Trophoblast cell (in vitro differentiated cells and primary cell): ENCODE measurements around the gene UBL4A.

Experiments
- DNase-seq, 2 donors: peaks; one replicate each; pipeline ENCODE4 v3.0.0-alpha.2; 2016
- H2AFZ ChIP-seq: 2 replicates; pipeline ENCODE4 v1.6.1; 2013; ENCODE audit warnings: low read length, moderate library complexity, mild to moderate bottlenecking; ENCODE audit not compliant: insufficient read depth, poor library complexity
- H2AK5ac ChIP-seq: 2 replicates; pipeline ENCODE4 v1.6.1; 2013; ENCODE audit warnings: mild to moderate bottlenecking, low read length
- H2BK120ac ChIP-seq: 2 replicates; pipeline ENCODE4 v1.6.1; 2013; ENCODE audit warnings: low read length, mild to moderate bottlenecking, moderate library complexity; ENCODE audit not compliant: insufficient read depth, poor library complexity
- H2BK12ac ChIP-seq: 2 replicates; pipeline ENCODE4 v1.6.1; 2013; ENCODE audit warnings: mild to moderate bottlenecking, low read length, moderate library complexity
- H2BK5ac ChIP-seq: 2 replicates; pipeline ENCODE4 v1.6.1; 2013; ENCODE audit warnings: low read length, low read depth, moderate library complexity, mild to moderate bottlenecking; ENCODE audit not compliant: poor library complexity
- H3K14ac ChIP-seq: 2 replicates; pipeline ENCODE4 v1.6.1; 2013; ENCODE audit warnings: mild to moderate bottlenecking, low read length
- H3K18ac ChIP-seq: 2 replicates; pipeline ENCODE4 v1.6.1; 2013; ENCODE audit warnings: mild to moderate bottlenecking, low read length
- H3K23ac ChIP-seq: 2 replicates; pipeline ENCODE4 v1.6.1; 2013; ENCODE audit warnings: low read length
- H3K27ac ChIP-seq: 2 replicates; pipeline ENCODE4 v1.5.1; 2013; ENCODE audit warnings: low read depth, mild to moderate bottlenecking, inconsistent platforms, low read length, moderate library complexity
- H3K27me3 ChIP-seq: 2 replicates; pipeline ENCODE4 v1.6.1; 2013; ENCODE audit warnings: inconsistent platforms, mild to moderate bottlenecking, low read length, moderate library complexity; ENCODE audit not compliant: insufficient read depth
- H3K36me3 ChIP-seq, 2 experiments: 1 replicate in 1 of 2; 2 replicates in 1 of 2; pipeline ENCODE4 v1.6.1; 2013; ENCODE audit warnings: low read length in 2 of 2, mild to moderate bottlenecking in 2 of 2, moderate library complexity in 1 of 2; ENCODE audit not compliant: insufficient read depth in 2 of 2, control insufficient read depth in 1 of 2
- H3K4ac ChIP-seq: 2 replicates; pipeline ENCODE4 v1.6.1; 2013; ENCODE audit warnings: low read depth, mild to moderate bottlenecking, low read length, moderate library complexity
- H3K4me1 ChIP-seq, 2 experiments: 1 replicate in 1 of 2; 2 replicates in 1 of 2; pipeline ENCODE4 v1.6.1; 2013; ENCODE audit warnings: low read length in 2 of 2, mild to moderate bottlenecking in 2 of 2, moderate library complexity in 1 of 2; ENCODE audit not compliant: insufficient read depth in 2 of 2, control insufficient read depth in 1 of 2
- H3K4me2 ChIP-seq: 2 replicates; pipeline ENCODE4 v1.6.1; 2013; ENCODE audit warnings: inconsistent platforms, mild to moderate bottlenecking, low read length, moderate library complexity
- H3K4me3 ChIP-seq: 2 replicates; pipeline ENCODE4 v1.5.1; 2013; ENCODE audit warnings: mild to moderate bottlenecking, low read depth, low read length, inconsistent platforms
- H3K79me1 ChIP-seq: one replicate; pipeline ENCODE4 v1.6.1; 2013; ENCODE audit warnings: low read length
- H3K79me2 ChIP-seq: 2 replicates; pipeline ENCODE4 v1.6.1; 2013; ENCODE audit warnings: low read length, mild to moderate bottlenecking; ENCODE audit not compliant: control insufficient read depth, insufficient read depth, poor library complexity
- H3K9ac ChIP-seq: 2 replicates; pipeline ENCODE4 v1.6.1; 2013; ENCODE audit warnings: mild to moderate bottlenecking, low read length
- H3K9me3 ChIP-seq: 2 replicates; pipeline ENCODE4 v1.6.1; 2013; ENCODE audit warnings: low read depth, mild to moderate bottlenecking, control low read depth, inconsistent platforms, low read length; ENCODE audit not compliant: insufficient read depth
- H4K12ac ChIP-seq: 2 replicates; pipeline ENCODE4 v1.6.1; 2013; ENCODE audit warnings: low read depth, mild to moderate bottlenecking, low read length, moderate library complexity
- H4K8ac ChIP-seq: 2 replicates; pipeline ENCODE4 v1.6.1; 2013; ENCODE audit warnings: low read depth, mild to moderate bottlenecking, low read length, moderate library complexity
- H4K91ac ChIP-seq: one replicate; pipeline ENCODE4 v1.6.1; 2013; ENCODE audit warnings: low read depth, mild to moderate bottlenecking, low read length, moderate library complexity
- WGBS: extraction: QIAGEN DNeasy Blood & Tissue Kit; methylation state at CpG from one replicate; pipeline ENCODE4 v1.1.7; 2013; ENCODE audit warnings: missing lambda C conversion rate; ENCODE audit not compliant: insufficient read length, insufficient coverage; ENCODE audit errors: extremely low coverage; 5-methylcytosine and 5-hydroxymethylcytosine counted together

The UBL4A gene

GRCh38 chrX:154443479-154443910, 42.9 kb downstream of the UBL4A start:
- H3K4me1 ChIP-seq: peaks cover 9 to 14% of the 10 kb centered on the region in 2 experiments
- H3K23ac ChIP-seq: no peak overlapping the region
- H2BK120ac ChIP-seq: peak overlapping the region; percentile 70
- H4K12ac ChIP-seq: peak overlapping the region; percentile 86
- DNase-seq: peak; percentile 40 to 60
- H3K79me1 ChIP-seq: peaks cover 13% of the 10 kb centered on the region
- no peak overlapping the region for H3K18ac ChIP-seq
- H2BK12ac ChIP-seq: no peak overlapping the region
- peak overlapping the region; percentile 50 for H3K4me2 ChIP-seq
- WGBS: no CpG with 5 or more reads among the region's 10 CpGs
- no peak overlapping the region for H3K4me3 ChIP-seq
- peak overlapping the region; percentile 64 for H2AFZ ChIP-seq
- peak overlapping the region; percentile 9 for H3K9ac ChIP-seq
- H3K27me3 ChIP-seq: no peaks in the 10 kb centered on the region
- peak overlapping the region; percentile 66 for H2BK5ac ChIP-seq
- peaks cover 7% of the 10 kb centered on the region for H3K79me2 ChIP-seq
- peak overlapping the region; percentile 36 for H4K8ac ChIP-seq
- H3K14ac ChIP-seq: peak overlapping the region; percentile 32
- H3K9me3 ChIP-seq: no peaks in the 10 kb centered on the region
- no peak overlapping the region for H3K27ac ChIP-seq
- peaks cover 66 to 72% of the 10 kb centered on the region in 2 experiments for H3K36me3 ChIP-seq
- peak overlapping the region; percentile 4 for H3K4ac ChIP-seq
- H4K91ac ChIP-seq: peak overlapping the region; percentile 76
- peak overlapping the region; percentile 30 for H2AK5ac ChIP-seq

DNA sequence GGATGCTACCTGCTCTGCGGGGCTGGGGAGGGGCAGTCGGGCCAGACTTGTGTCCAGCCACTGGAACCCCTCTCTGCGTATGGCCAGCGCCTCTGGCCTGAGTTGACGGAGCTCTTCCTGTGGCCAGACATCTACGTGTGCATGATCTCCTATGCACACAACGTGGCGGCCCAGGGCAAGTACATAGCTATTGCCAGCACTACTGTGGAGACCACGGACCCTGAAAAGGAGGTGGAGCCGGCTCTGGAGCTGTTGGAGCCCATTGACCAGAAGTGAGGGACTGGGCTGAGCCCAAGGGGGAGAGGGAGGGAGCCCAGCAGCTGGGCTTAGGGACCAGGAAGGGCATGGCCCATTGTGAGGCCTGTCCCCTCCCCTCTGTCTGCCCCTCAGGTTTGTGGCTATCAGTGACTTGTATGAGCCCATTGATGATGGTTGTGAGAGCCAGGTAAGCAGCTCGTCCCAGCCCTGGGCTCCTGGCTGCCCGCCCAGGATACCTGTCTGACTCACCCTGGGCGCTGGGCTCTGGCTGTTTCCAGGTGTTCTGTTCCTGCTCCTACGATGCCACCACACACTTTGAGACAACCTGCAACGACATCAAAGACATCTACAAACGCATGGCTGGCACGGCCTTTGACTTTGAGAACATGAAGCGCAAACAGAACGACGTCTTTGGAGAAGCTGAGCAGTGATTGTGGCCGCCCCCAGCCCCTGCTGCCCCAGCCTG, 44.3 kb downstream of the UBL4A start:
- Histone ChIP-seq H3K4me3 (no peak overlapping the region), H3K18ac (no peak overlapping the region), H4K12ac (no peak overlapping the region), H3K36me3 (peaks cover 60 to 63% of the 10 kb centered on the region in 2 experiments), H3K9ac (no peak overlapping the region), H3K9me3 (no peaks in the 10 kb centered on the region), H2BK120ac (no peak overlapping the region), H3K27ac (no peak overlapping the region), H4K8ac (no peak overlapping the region), H2BK5ac (no peak overlapping the region), H3K4me1 (peaks cover 16 to 20% of the 10 kb centered on the region in 2 experiments), H3K79me1 (peaks cover 17% of the 10 kb centered on the region), H3K14ac (no peak overlapping the region), H3K23ac (no peak overlapping the region), H3K4ac (no peak overlapping the region), H3K27me3 (no peaks in the 10 kb centered on the region), H2BK12ac (no peak overlapping the region), H3K4me2 (no peak overlapping the region), H3K79me2 (peaks cover 20% of the 10 kb centered on the region), H2AK5ac (no peak overlapping the region), H4K91ac (no peak overlapping the region), H2AFZ (no peak overlapping the region)
- no CpG with 5 or more reads among the region's 21 CpGs for WGBS
- DNase-seq: no peak

GRCh38 chrX:154441564-154441963, 44.9 kb downstream of the UBL4A start:
- peaks cover 16 to 20% of the 10 kb centered on the region in 2 experiments for H3K4me1 ChIP-seq
- H2BK12ac ChIP-seq: no peak overlapping the region
- DNase-seq: no peak
- H3K4me2 ChIP-seq: no peak overlapping the region
- peaks cover 21% of the 10 kb centered on the region for H3K79me1 ChIP-seq
- no peak overlapping the region for H4K91ac ChIP-seq
- H2BK120ac ChIP-seq: no peak overlapping the region
- no peak overlapping the region for H3K23ac ChIP-seq
- H3K9me3 ChIP-seq: no peaks in the 10 kb centered on the region
- H3K9ac ChIP-seq: no peak overlapping the region
- no peak overlapping the region for H3K27ac ChIP-seq
- WGBS: no CpG with 5 or more reads among the region's 11 CpGs
- no peak overlapping the region for H4K12ac ChIP-seq
- no peaks in the 10 kb centered on the region for H3K27me3 ChIP-seq
- H2BK5ac ChIP-seq: no peak overlapping the region
- H3K4ac ChIP-seq: no peak overlapping the region
- peaks cover 24% of the 10 kb centered on the region for H3K79me2 ChIP-seq
- H2AK5ac ChIP-seq: no peak overlapping the region
- no peak overlapping the region for H2AFZ ChIP-seq
- H3K36me3 ChIP-seq: peaks cover 55 to 57% of the 10 kb centered on the region in 2 experiments
- H3K4me3 ChIP-seq: no peak overlapping the region
- no peak overlapping the region for H3K14ac ChIP-seq
- no peak overlapping the region for H3K18ac ChIP-seq
- H4K8ac ChIP-seq: no peak overlapping the region

- Histone ChIP-seq H2AFZ (no peak overlapping the region), H2BK12ac (no peak overlapping the region), H4K91ac (no peak overlapping the region), H3K4me1 (peaks cover 16 to 23% of the 10 kb centered on the region in 2 experiments), H3K9me3 (no peaks in the 10 kb centered on the region), H2AK5ac (no peak overlapping the region), H3K4me3 (no peak overlapping the region), H4K8ac (no peak overlapping the region), H3K23ac (no peak overlapping the region), H3K36me3 (peaks cover 50 to 53% of the 10 kb centered on the region in 2 experiments), H3K4ac (no peak overlapping the region), H3K4me2 (no peak overlapping the region), H3K79me2 (peaks cover 24% of the 10 kb centered on the region), H3K14ac (no peak overlapping the region), H2BK120ac (no peak overlapping the region), H3K27me3 (no peaks in the 10 kb centered on the region), H4K12ac (no peak overlapping the region), H3K9ac (no peak overlapping the region), H3K27ac (no peak overlapping the region), H2BK5ac (no peak overlapping the region), H3K18ac (no peak overlapping the region), H3K79me1 (peaks cover 23% of the 10 kb centered on the region)
- no peak for DNase-seq
- no CpG with 5 or more reads among the region's 17 CpGs for WGBS
These were observed 45.6 kb downstream of the UBL4A start for GRCh38 chrX:154440623-154441357.
